IPS-20b (cell line): Measurements from ENCODE around the gene SEC11A.
"Not testable (repeated sequence)": the region's sequence is repeated elsewhere in the genome, so short reads cannot be mapped to it uniquely, and the experiment has no call there.

Experiments used
- H3K27ac ChIP-seq: one replicate; pipeline ENCODE4 v1.5.1; 2013; ENCODE audit warnings: low read length
- H3K27me3 ChIP-seq: 2 replicates; pipeline ENCODE4 v1.6.1; 2013; ENCODE audit warnings: mild to moderate bottlenecking, low read length, inconsistent platforms; ENCODE audit not compliant: insufficient read depth
- H3K36me3 ChIP-seq: 2 replicates; pipeline ENCODE4 v1.6.1; 2013; ENCODE audit warnings: low read depth, mild to moderate bottlenecking, inconsistent platforms, low read length, moderate library complexity; ENCODE audit not compliant: insufficient read depth
- H3K4me1 ChIP-seq: 2 replicates; pipeline ENCODE4 v1.6.1; 2013; ENCODE audit warnings: mild to moderate bottlenecking, control low read depth, inconsistent platforms, low read length, moderate library complexity; ENCODE audit not compliant: insufficient read depth
- H3K4me3 ChIP-seq: 2 replicates; pipeline ENCODE4 v1.5.1; 2013; ENCODE audit warnings: mild to moderate bottlenecking, low read length, inconsistent platforms
- H3K9ac ChIP-seq: 2 replicates; pipeline ENCODE4 v1.6.1; 2013; ENCODE audit warnings: low read depth, mild to moderate bottlenecking, inconsistent platforms, low read length, moderate library complexity
- H3K9me3 ChIP-seq: 2 replicates; pipeline ENCODE4 v1.6.1; 2013; ENCODE audit warnings: mild to moderate bottlenecking, low read depth, low read length, inconsistent platforms; ENCODE audit not compliant: insufficient read depth

Gene SEC11A

DNA sequence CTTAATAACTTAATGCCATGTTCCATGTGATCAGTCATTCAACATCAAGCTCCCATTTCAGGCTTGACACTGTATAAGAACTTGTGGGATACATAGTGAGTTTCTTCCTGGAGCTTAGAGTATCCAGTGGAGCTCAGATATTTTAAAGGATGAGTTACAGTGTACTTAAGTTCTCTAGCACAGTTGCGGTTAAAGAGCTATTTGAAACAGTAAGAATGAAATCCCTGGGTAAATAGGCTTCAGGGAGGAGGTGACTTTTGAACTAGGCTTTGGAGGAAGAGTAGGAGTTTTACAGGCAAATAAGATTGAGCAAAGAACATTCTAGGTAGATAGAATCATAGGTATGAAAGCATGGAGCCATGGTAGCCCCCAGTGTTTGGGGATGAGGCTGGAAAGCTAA is 36.3 kb upstream of the SEC11A start:
- Histone ChIP-seq H3K27ac (no peak overlapping the region), H3K9me3 (no peaks in the 10 kb centered on the region), H3K27me3 (no peaks in the 10 kb centered on the region), H3K4me1 (peaks cover 14% of the 10 kb centered on the region), H3K4me3 (no peak overlapping the region), H3K36me3 (no peaks in the 10 kb centered on the region), H3K9ac (no peak overlapping the region)

DNA sequence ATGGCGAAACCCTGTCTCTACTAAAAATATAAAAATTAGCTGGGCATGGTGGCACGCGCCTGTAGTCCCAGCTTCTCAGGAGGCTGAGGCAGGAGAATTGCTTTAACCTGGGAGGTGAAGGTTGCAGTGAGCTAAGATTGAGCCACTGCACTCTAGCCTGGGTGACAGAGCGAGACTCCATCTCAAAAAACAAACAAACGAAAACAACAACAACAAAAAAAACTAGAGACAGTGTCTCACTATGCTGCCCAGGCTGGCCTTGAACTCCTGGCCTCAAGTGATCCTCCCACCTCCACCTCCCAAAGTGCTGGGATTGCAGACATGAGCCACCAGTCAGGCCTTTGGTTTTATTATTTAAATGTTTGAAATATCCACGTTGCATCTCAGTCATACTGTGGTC is 35.8 kb upstream of the SEC11A start:
- H3K27me3 ChIP-seq, H3K4me3 ChIP-seq, H3K36me3 ChIP-seq, H3K9ac ChIP-seq, H3K9me3 ChIP-seq, H3K27ac ChIP-seq: not testable (repeated sequence)
- peaks cover 14% of the 10 kb centered on the region for H3K4me1 ChIP-seq

DNA sequence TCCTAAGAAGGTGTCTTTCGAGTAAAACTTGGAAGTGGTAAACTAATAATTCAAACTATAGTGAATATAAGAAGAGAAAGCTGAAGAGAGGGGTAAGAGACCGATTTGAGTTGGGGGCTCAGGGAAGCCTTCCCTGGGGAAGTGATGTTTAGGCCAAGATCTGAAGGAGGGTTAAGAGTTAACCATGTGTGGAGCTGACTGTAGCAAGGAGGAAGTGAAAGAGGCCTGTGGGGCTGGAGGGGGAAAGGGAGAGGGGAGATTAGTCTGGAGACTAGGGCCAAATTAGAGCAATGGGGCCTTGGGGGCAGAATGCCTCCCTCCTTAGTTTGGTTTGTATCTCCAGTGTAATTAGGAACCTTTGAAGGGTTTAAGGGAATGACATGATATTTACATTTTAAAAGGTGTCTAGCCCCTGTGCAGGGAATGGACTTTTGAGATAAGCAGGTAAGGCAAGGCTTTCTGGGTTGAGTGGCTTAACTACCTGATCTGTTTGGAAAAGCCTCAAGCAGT is 34.7 kb upstream of the SEC11A start:
- H3K9ac ChIP-seq: peak overlapping the region; percentile 11; the same call in 1 of the 2 replicates
- H3K27ac ChIP-seq: no peak overlapping the region
- H3K4me1 ChIP-seq: peaks cover 14% of the 10 kb centered on the region
- no peaks in the 10 kb centered on the region for H3K9me3 ChIP-seq
- H3K27me3 ChIP-seq: no peaks in the 10 kb centered on the region
- no peaks in the 10 kb centered on the region for H3K36me3 ChIP-seq
- peak overlapping the region; percentile 23; the same call in 1 of the 2 replicates for H3K4me3 ChIP-seq

DNA sequence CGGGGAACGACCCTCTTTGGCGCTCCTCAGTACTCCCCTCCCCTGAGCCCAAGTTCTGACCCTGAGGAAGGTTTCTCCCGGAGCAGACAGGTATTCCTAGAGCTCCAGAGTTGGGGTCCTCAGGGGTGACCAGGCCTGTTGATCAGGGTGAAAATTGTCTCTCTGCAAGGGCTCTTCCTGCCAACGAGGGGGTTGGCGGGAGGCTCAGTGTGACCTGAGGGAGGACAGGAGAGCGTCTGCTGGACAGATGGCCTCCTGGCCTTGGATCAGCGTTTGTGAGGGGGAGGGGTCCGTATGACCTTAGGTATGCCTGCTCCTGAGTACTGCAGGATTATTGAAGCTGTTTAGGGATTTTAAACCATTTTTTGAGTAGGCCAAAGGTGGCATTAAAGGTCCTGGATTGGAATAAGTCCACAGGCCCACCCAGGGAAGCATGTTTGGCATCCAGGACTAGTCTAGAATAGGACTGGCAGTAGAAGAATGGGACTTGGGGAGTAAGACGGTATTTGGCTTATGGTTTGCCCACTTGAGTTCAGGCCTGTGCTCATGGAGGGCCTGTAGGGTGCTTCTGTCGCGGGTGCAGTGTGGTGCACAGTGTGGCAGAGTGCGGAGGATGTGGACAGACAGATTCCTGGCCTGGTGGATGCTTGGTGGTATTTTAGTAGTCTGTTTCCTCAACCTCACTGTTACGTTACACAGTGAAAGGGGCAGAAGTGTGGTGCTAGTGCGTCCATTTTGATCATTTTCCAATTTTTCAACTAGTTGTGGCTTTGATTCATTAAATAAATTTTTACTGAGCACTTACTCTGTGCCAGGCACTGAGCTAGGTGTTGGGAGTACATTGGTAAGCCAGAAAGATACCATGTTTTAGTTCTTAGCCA is 33.4 kb upstream of the SEC11A start:
- peaks cover 14% of the 10 kb centered on the region for H3K4me1 ChIP-seq
- no peaks in the 10 kb centered on the region for H3K27me3 ChIP-seq
- H3K4me3 ChIP-seq: peak overlapping the region; percentile 91
- no peak overlapping the region for H3K27ac ChIP-seq
- peak overlapping the region; percentile 76 for H3K9ac ChIP-seq
- no peaks in the 10 kb centered on the region for H3K36me3 ChIP-seq
- no peaks in the 10 kb centered on the region for H3K9me3 ChIP-seq

DNA sequence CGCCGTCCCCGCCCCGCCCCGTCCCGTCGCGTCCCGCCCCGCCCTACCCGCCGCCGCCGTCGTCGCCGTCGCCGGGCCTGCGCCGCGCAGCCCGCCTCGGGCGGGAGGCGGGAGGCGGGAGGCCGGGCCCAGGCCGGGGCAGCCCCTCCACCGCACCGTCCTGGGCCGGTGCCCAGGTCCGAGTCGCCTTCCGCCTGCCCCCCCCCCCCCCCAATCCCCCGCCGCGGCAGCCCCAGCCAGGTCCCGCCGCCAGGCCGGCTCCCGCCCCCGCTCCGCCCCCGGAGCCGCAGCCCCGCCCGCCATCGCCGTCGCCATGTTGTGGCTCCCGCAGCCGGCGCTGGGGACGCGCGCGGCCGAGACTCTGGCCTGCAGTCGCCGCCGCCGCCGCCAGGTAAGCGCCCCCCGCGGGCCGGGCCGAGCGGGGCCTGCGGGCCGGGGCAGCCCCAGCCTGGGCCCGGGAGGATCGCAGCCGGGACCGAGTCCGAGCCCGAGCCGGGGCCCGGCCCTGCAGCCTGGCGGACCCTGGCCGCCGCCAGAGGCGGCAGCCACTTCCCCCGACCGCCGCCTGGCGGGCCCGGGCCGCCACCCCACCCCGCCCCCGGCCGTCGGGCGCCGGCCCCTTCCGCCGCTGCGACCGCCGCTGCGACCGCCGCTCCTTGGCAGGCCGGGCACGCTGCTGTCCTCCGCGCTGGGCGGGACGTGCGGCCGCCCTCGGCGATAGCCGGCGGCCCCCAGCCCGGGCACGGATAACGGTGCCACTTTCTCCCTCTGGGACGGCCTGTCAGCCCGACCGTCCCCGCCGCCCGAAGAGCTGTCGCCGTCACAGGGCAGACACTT is 32.6 kb upstream of the SEC11A start, which contains the start of gene ZNF592:
Gene ZNF592, plus strand, starts transcription at position 319 of the 837 bp plus-strand sequence. CDS start 34,084 bp downstream, outside the sequence.
- peak within 1 kb of the TSS; percentile 76 for H3K9ac ChIP-seq
- H3K4me1 ChIP-seq: peaks cover 14% of the 10 kb centered on the region
- H3K27me3 ChIP-seq: no peaks in the 10 kb centered on the region
- peak within 1 kb of the TSS; percentile 2 for H3K27ac ChIP-seq
- H3K36me3 ChIP-seq: no peaks in the 10 kb centered on the region
- H3K9me3 ChIP-seq: no peaks in the 10 kb centered on the region
- peak within 1 kb of the TSS; percentile 91 for H3K4me3 ChIP-seq

DNA sequence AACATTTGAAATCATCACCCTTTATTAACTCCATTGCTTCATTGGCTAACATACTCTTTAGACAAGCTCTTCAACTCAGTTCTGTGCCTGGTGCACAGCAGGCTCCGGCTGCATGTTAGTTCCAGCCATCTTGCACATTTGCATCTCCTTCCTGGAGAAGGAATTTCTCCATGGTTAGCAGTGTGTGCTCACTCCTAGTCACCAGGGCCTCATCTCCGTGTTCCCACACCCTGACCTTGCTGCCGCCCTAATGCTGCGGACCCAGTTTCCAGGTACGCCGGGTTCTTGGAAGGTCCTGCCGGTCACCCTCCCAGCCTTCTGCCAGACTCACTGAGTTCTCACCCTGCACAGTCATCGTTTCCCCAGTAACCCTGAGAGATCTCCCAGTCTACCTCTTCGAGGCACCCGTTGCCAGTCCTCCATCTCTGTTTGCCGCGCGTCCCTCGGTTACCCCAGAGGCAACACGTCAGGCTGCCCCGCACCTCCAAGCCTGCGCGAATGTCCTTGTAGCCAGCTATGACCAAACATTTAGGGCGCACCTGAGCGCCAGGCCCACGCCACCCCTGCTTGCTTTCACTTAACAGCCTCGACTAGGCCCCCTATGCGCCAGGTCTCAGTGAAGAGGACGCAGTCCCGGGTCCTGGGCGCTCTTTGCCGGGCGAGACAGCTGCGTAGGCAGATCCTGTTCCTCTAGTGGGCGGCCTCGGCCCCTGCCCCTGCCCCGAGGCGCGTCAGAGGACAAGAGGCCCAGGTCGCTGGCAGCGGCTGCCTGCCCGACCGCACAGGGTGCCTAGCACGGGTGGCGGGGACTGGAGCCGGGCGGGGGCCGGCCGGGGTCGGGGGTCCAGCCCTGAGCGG is 31.7 kb upstream of the SEC11A start:
- H3K9ac ChIP-seq: peak overlapping the region; percentile 75
- H3K27ac ChIP-seq: peak overlapping the region; percentile 2
- H3K9me3 ChIP-seq: no peaks in the 10 kb centered on the region
- peak overlapping the region; percentile 69 for H3K4me3 ChIP-seq
- H3K27me3 ChIP-seq: no peaks in the 10 kb centered on the region
- H3K4me1 ChIP-seq: peaks cover 14% of the 10 kb centered on the region
- H3K36me3 ChIP-seq: no peaks in the 10 kb centered on the region

DNA sequence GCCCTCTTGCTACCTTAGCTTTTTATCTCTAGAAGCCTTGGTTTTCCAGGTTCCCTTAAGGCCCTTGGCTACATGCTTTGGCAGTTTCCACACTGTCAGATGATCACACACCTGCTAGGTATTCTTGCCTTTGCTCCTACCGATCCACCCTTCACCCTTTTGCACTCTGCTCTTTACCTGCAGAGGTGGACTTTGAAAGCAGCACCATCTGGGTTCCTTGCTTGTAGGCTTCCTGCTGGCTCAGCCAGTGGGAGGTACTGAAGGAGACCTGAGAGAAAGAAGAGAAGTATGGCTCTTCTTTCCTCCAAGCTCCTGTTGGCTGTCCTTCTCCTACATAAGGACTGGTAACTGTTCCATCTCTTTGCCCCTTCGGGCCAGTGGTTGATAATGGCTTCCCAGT is 25.2 kb upstream of the SEC11A start:
- Histone ChIP-seq H3K36me3 (no peaks in the 10 kb centered on the region), H3K4me1 (no peaks in the 10 kb centered on the region), H3K9me3 (no peaks in the 10 kb centered on the region), H3K27me3 (no peaks in the 10 kb centered on the region), H3K27ac (no peak overlapping the region), H3K4me3 (no peak overlapping the region), H3K9ac (no peak overlapping the region)

DNA sequence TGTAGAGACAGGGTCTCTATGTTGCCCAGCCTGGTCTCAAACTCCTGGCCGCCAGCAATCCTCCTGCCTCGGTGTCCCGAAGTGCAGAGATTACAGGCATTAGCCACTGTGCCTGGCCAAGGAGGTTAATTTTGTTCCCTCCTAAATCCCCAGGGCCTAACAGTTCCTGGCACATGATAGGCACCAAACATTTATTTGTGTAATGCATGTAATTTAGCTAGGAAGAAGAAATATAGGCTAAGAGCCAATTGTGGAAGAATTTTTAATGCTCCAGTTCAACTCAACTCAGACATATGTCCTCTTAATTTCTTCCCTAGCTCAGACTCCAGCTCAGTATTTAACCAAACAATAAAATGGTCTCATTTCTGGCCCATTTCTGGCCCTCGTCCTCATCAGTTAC is 24.8 kb upstream of the SEC11A start:
- H3K9me3 ChIP-seq: no peaks in the 10 kb centered on the region
- no peak overlapping the region for H3K4me3 ChIP-seq
- no peaks in the 10 kb centered on the region for H3K27me3 ChIP-seq
- no peak overlapping the region for H3K9ac ChIP-seq
- H3K4me1 ChIP-seq: no peaks in the 10 kb centered on the region; the same call in 1 of the 2 replicates
- no peak overlapping the region for H3K27ac ChIP-seq
- H3K36me3 ChIP-seq: no peaks in the 10 kb centered on the region

DNA sequence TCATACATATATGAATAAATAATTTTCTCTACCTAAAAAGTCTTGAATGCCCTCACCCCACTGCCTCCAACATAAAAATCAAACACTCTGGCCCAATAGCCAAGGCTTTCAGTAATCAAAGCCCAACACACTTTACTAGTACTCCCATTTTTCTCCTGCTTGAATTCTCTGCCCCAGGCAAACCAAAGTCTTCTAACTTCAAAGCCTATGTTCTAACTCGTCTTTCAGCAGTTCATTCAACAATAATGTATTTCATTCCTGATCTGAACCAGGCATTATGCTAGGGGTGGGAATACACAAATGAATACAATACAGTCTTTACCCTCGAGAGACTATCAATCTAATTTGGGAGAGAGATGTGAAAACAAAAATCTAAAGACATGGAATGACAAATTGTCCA is 21.1 kb upstream of the SEC11A start:
- Histone ChIP-seq H3K4me1 (peaks cover 7% of the 10 kb centered on the region), H3K9me3 (no peaks in the 10 kb centered on the region), H3K36me3 (no peaks in the 10 kb centered on the region), H3K27me3 (no peaks in the 10 kb centered on the region), H3K27ac (no peak overlapping the region), H3K9ac (no peak overlapping the region), H3K4me3 (no peak overlapping the region)

DNA sequence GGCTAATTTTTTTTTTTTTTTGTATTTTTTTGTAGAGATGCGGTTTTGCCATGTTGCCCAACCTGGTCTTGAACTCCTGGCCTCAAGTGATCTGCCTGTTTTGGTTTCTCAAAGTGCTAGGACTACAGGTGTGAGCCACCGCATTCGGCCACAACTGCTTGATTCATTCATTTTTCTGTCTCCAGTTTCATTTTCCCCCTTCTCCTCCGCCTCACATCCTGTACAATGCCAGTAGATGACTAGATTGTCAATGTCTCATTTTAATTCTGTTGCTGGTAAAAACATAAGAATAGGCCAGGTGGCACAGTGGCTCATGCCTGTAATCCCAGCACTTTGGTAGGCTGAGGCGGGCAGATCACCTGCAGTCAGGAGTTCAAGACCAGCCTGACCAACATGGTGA is 20.4 kb upstream of the SEC11A start:
- no peaks in the 10 kb centered on the region for H3K36me3 ChIP-seq
- H3K9me3 ChIP-seq: no peaks in the 10 kb centered on the region
- H3K4me3 ChIP-seq: no peak overlapping the region
- no peak overlapping the region for H3K9ac ChIP-seq
- no peaks in the 10 kb centered on the region for H3K27me3 ChIP-seq
- H3K27ac ChIP-seq: no peak overlapping the region
- peaks cover 7% of the 10 kb centered on the region for H3K4me1 ChIP-seq

DNA sequence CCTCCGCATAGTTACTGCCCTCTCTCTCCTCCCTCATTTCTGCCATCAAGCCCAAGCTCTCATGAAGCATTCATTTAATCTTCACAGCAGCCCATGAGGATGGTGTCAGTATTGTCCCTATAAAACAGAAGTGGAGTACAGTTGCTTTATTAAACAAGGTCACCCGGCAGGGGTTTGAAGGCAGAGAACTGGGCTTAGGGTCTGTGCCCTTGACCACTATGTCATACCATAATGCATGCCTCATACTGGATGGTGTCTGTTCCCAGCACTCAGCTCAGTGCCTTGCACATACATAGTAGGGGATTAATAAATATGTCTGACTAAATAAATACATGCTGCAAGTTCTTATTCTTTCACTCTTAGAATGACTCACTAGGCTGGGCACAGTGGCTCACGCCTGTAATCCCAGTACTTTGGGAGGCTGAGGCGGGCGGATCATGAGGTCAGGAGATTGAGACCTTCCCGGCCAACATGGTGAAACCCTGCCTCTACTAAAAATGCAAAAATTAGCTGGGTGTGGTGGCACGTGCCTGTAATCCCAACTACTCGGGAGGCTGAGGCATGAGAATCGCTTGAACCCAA is 19.6 kb upstream of the SEC11A start:
- H3K9me3 ChIP-seq, H3K36me3 ChIP-seq, H3K4me1 ChIP-seq, H3K27me3 ChIP-seq: not testable (repeated sequence)
- Histone ChIP-seq H3K9ac (peak overlapping the region; percentile 23; the same call in 1 of the 2 replicates), H3K27ac (peak overlapping the region; percentile 30), H3K4me3 (peak overlapping the region; percentile 31)
